Measurements from ENCODE around the gene ATG4C.
"Not testable (repeated sequence)": the region's sequence is repeated elsewhere in the genome, so short reads cannot be mapped to it uniquely, and the experiment has no call there.

The ATG4C gene

GRCh38 chr1:62774971-62775595 lies 8.8 kb upstream of the ATG4C start:
- DNase-seq: no peak

- no peak for DNase-seq
Measured at GRCh38 chr1:62778208-62778607, 5.7 kb upstream of the ATG4C start.

GRCh38 chr1:62781841-62782543 lies 1.9 kb upstream of the ATG4C start:
- DNase-seq: no peak

- DNase-seq: not testable (repeated sequence)
Measured at GRCh38 chr1:62782544-62783212, 1.3 kb upstream of the ATG4C start.

- no peak for DNase-seq
Measured at GRCh38 chr1:62784509-62785365, 805 bp downstream of the ATG4C start.

GRCh38 chr1:62790716-62791115 lies 6.8 kb downstream of the ATG4C start:
- no peak for DNase-seq

- DNase-seq: no peak
Measured at GRCh38 chr1:62794053-62794452, 10.1 kb downstream of the ATG4C start.

GRCh38 chr1:62796221-62796620 lies 12.3 kb downstream of the ATG4C start:
- DNase-seq: no peak

GRCh38 chr1:62799688-62800087 lies 15.8 kb downstream of the ATG4C start:
- no peak for DNase-seq

- DNase-seq: no peak
Measured at GRCh38 chr1:62800281-62800680, 16.3 kb downstream of the ATG4C start.

GRCh38 chr1:62800825-62801306 lies 16.9 kb downstream of the ATG4C start:
- no peak for DNase-seq

- no peak for DNase-seq
Measured at GRCh38 chr1:62809788-62810187, 25.9 kb downstream of the ATG4C start.

GRCh38 chr1:62810420-62811274 lies 26.7 kb downstream of the ATG4C start:
- no peak for DNase-seq

- no peak for DNase-seq
Measured at GRCh38 chr1:62823556-62823955, 39.6 kb downstream of the ATG4C start.

- DNase-seq: no peak
Measured at GRCh38 chr1:62826901-62827300, 43.0 kb downstream of the ATG4C start.

GRCh38 chr1:62827786-62828185 lies 43.9 kb downstream of the ATG4C start:
- not testable (repeated sequence) for DNase-seq

GRCh38 chr1:62832276-62832675 lies 48.3 kb downstream of the ATG4C start:
- DNase-seq: no peak

- DNase-seq: no peak
Measured at GRCh38 chr1:62833529-62833928, 49.6 kb downstream of the ATG4C start.

GRCh38 chr1:62834400-62834961 lies 50.5 kb downstream of the ATG4C start:
- no peak for DNase-seq

GRCh38 chr1:62836856-62837540 lies 53.1 kb downstream of the ATG4C start:
- DNase-seq: no peak

- no peak for DNase-seq
Measured at GRCh38 chr1:62840555-62840954, 56.6 kb downstream of the ATG4C start.

Measured in NCI-H1417 treated with DMSO at 0.1 percent for 48 hours (cell line).